Endothelial cell of umbilical vein (primary cell): Measurements from ENCODE around the gene SIGLEC10. TPM values are rescaled to one million over a fixed set of nuclear protein-coding genes. Genes with fewer than 3 reads are reported as not detected.

Source experiments
- BruUV-seq: library from RNA; stranded (reverse); fragments of 400-500 nt; replicated peaks from 2 replicates; lab custom pipeline; 2021; lab: Mats Ljungman, UMichigan
- CTCF ChIA-PET: fragments of 300-600, 350-600 bp; sonication (Branson Sonifier 250); formaldehyde crosslinking; loops from one replicate; lab custom pipeline; 2021; ENCODE audit warnings: antibody characterized with exemption, inconsistent platforms; lab: Charles Lee
- POLR2A ChIA-PET: fragments of 300-600, 350-600 bp; sonication (Branson Sonifier 250); formaldehyde crosslinking; loops from one replicate; lab custom pipeline; 2021; ENCODE audit warnings: antibody characterized with exemption, inconsistent platforms; lab: Charles Lee
- DNase-seq: peaks from one replicate; pipeline ENCODE4 v3.0.0-alpha.2; 2011; ENCODE audit warnings: low read depth, low spot score
- FAIRE-seq: peaks from 2 replicates; lab custom pipeline; 2011; peaks lifted over from hg19 to GRCh38; lab: Jason Lieb, UNC
- H2AFZ ChIP-seq: 2 replicates; pipeline ENCODE4 v1.6.0; 2012; ENCODE audit warnings: low read depth, low read length, control low read depth, inconsistent platforms
- H3K27ac ChIP-seq: 2 replicates; pipeline ENCODE4 v1.5.1; 2011; ENCODE audit warnings: low read depth, mild to moderate bottlenecking, control low read depth, low read length, moderate library complexity; ENCODE audit not compliant: insufficient read depth
- H3K27me3 ChIP-seq, 2 experiments: 2 replicates each; pipeline versions ENCODE4 v1.6.0 to v1.6.1; 2011; ENCODE audit warnings: low read length in 2 of 2, mixed read lengths in 1 of 2; ENCODE audit not compliant: control insufficient read depth in 2 of 2, insufficient read depth in 2 of 2
- H3K36me3 ChIP-seq, 2 experiments: 2 replicates in 1 of 2; 3 replicates in 1 of 2; pipeline ENCODE4 v1.5.1; 2011; ENCODE audit warnings: low read length in 2 of 2, mild to moderate bottlenecking in 1 of 2, moderate library complexity in 1 of 2; ENCODE audit not compliant: control insufficient read depth in 2 of 2, insufficient read depth in 2 of 2; ENCODE audit errors: extremely low read depth in 1 of 2
- H3K4me1 ChIP-seq: 3 replicates; pipeline ENCODE4 v1.5.1; 2011; ENCODE audit warnings: mild to moderate bottlenecking, low read length; ENCODE audit not compliant: control insufficient read depth, insufficient read depth; ENCODE audit errors: extremely low read depth
- H3K4me2 ChIP-seq: 2 replicates; pipeline ENCODE4 v1.6.1; 2011; ENCODE audit warnings: low read length, control low read depth, mixed read lengths; ENCODE audit not compliant: insufficient read depth
- H3K4me3 ChIP-seq, 3 experiments: fragments of 200-600 bp in 1 of 3; sonication (generic), shearing (Covaris generic) in 1 of 3; replicated peaks in 1 of 3; 2 replicates each; pipeline ENCODE4 v1.5.1; 2011 to 2016; ENCODE audit warnings: control low read depth in 3 of 3, low read length in 3 of 3, mild to moderate bottlenecking in 2 of 3, inconsistent platforms in 1 of 3, low read depth in 1 of 3, moderate library complexity in 1 of 3; ENCODE audit not compliant: insufficient read depth in 1 of 3
- H3K79me2 ChIP-seq: 2 replicates; pipeline ENCODE4 v1.6.0; 2012; ENCODE audit warnings: low read length, inconsistent platforms; ENCODE audit not compliant: control insufficient read depth, insufficient read depth
- H3K9ac ChIP-seq: replicated peaks from 2 replicates; pipeline ENCODE3; 2011; ENCODE audit warnings: low read length, control low read depth; ENCODE audit not compliant: insufficient read depth; ENCODE audit errors: extremely low read depth
- H3K9me1 ChIP-seq: replicated peaks from 3 replicates; pipeline ENCODE4 v1.6.0; 2011; ENCODE audit warnings: mild to moderate bottlenecking, low read length; ENCODE audit not compliant: control insufficient read depth, insufficient read depth; ENCODE audit errors: extremely low read depth
- H3K9me3 ChIP-seq: replicated peaks from 2 replicates; pipeline ENCODE4 v1.5.1; 2012; ENCODE audit warnings: low read length, inconsistent platforms; ENCODE audit not compliant: control insufficient read depth, insufficient read depth
- H4K20me1 ChIP-seq: replicated peaks from 2 replicates; pipeline ENCODE3; 2011; ENCODE audit warnings: mild to moderate bottlenecking, low read length; ENCODE audit not compliant: control insufficient read depth, insufficient read depth; ENCODE audit errors: extremely low read depth
- EZH2 ChIP-seq: IDR thresholded peaks from 2 replicates; pipeline ENCODE4 v1.6.1; 2012; ENCODE audit warnings: borderline replicate concordance, low read depth, mild to moderate bottlenecking, moderate library complexity, low read length, inconsistent platforms; ENCODE audit not compliant: severe bottlenecking
- FOS ChIP-seq: IDR thresholded peaks from 2 replicates; pipeline ENCODE4 v1.6.1; 2011; ENCODE audit warnings: mild to moderate bottlenecking, low read length, moderate library complexity, borderline replicate concordance; ENCODE audit not compliant: insufficient read depth
- GATA2 ChIP-seq: IDR thresholded peaks from 2 replicates; pipeline ENCODE4 v1.7.0; 2011; ENCODE audit warnings: low read depth, mild to moderate bottlenecking, moderate library complexity, mixed read lengths, low read length; ENCODE audit not compliant: insufficient read length, insufficient read depth
- JUN ChIP-seq: IDR thresholded peaks from 2 replicates; pipeline ENCODE4 v1.6.1; 2011; ENCODE audit warnings: borderline replicate concordance, low read depth; ENCODE audit not compliant: insufficient read length, insufficient read depth
- MYC ChIP-seq: IDR thresholded peaks from one replicate; pipeline ENCODE4 v1.6.1; 2011; ENCODE audit warnings: mild to moderate bottlenecking, low read depth, low read length
- POLR2A ChIP-seq: IDR thresholded peaks from 2 replicates; pipeline ENCODE4 v1.6.1; 2012; ENCODE audit warnings: low read depth, mild to moderate bottlenecking, control low read depth, low read length
- POLR2AphosphoS5 ChIP-seq: IDR thresholded peaks from 2 replicates; pipeline ENCODE4 v1.6.1; 2012; ENCODE audit warnings: low read depth, mild to moderate bottlenecking, control low read depth, low read length, moderate library complexity; ENCODE audit not compliant: insufficient read depth
- dilution Hi-C: fragments of 300-500 bp; cut with MboI; formaldehyde crosslinking; loops from one replicate; pipeline ENCODE4 v1.15.0; 2019; ENCODE audit warnings: low sequenced_read_pairs; ENCODE audit not compliant: extremely low pct_ligation_motif_present
- intact Hi-C: fragments of 100-400 bp; cut with micrococcal nuclease; formaldehyde crosslinking; loops from one replicate; pipeline ENCODE4 v1.10.0; 2022
- polyA plus RNA-seq, 4 experiments: library from polyadenylated mRNA; depleted of rRNA in 3 of 4; stranded (reverse) in 3 of 4; unstranded in 1 of 4; fragments of >200 nt; gene quantifications; 2 replicates each; pipeline versions ENCODE4 v1.2.1 to v1.2.3, GENCODE V29; 2011 to 2012; ENCODE audit warnings: missing spikeins in 1 of 4
- total RNA-seq: library from RNA; stranded (reverse); gene quantifications from 2 replicates; pipeline ENCODE4 v1.2.3, GENCODE V29; 2021
- TF ChIP-seq, protein P1 (sequence below): IDR thresholded peaks from 2 replicates; pipeline ENCODE4 v1.6.1; 2011; ENCODE audit not compliant: insufficient read depth, insufficient read length
- TF ChIP-seq, protein P2 (sequence below), 2 donors: IDR thresholded peaks; 1 replicate in 1 of 2; 2 replicates in 1 of 2; pipeline ENCODE4 v1.5.1; 2011; ENCODE audit warnings: low read length in 2 of 2, mild to moderate bottlenecking in 2 of 2, moderate library complexity in 2 of 2, control low read depth in 1 of 2, inconsistent platforms in 1 of 2, low read depth in 1 of 2; ENCODE audit not compliant: insufficient read depth in 1 of 2; ENCODE audit errors: extremely low read depth in 1 of 2

SIGLEC10 gene
- total and polyA plus RNA-seq, 2 donors (not counting 3 experiments of a cell fraction or from before 2014, with no cell fraction given), result not detected

GRCh38 chr19:51389143-51389542, 28.3 kb downstream of the SIGLEC10 start:
- Histone ChIP-seq H4K20me1 (no peaks in the 10 kb centered on the region), H3K4me1 (peaks cover 4% of the 10 kb centered on the region), H3K4me2 (no peak overlapping the region), H2AFZ (no peak overlapping the region), H3K36me3 (no peaks in the 10 kb centered on the region), H3K9ac (no peak overlapping the region), H3K9me1 (no peaks in the 10 kb centered on the region), H3K4me3 (no peak overlapping the region), H3K27me3 (no peaks in the 10 kb centered on the region), H3K79me2 (no peaks in the 10 kb centered on the region), H3K27ac (no peak overlapping the region), H3K9me3 (no peaks in the 10 kb centered on the region)
- DNase-seq, result no peak
- no peak for TF ChIP-seq MYC
- no peak for TF ChIP-seq POLR2AphosphoS5
- TF ChIP-seq POLR2A, result no peak
- no peak for TF ChIP-seq GATA2
- TF ChIP-seq FOS, result no peak
- no peak for TF ChIP-seq JUN
- TF ChIP-seq, protein P1, sequence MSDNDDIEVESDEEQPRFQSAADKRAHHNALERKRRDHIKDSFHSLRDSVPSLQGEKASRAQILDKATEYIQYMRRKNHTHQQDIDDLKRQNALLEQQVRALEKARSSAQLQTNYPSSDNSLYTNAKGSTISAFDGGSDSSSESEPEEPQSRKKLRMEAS, result no peak
- TF ChIP-seq, protein P2, sequence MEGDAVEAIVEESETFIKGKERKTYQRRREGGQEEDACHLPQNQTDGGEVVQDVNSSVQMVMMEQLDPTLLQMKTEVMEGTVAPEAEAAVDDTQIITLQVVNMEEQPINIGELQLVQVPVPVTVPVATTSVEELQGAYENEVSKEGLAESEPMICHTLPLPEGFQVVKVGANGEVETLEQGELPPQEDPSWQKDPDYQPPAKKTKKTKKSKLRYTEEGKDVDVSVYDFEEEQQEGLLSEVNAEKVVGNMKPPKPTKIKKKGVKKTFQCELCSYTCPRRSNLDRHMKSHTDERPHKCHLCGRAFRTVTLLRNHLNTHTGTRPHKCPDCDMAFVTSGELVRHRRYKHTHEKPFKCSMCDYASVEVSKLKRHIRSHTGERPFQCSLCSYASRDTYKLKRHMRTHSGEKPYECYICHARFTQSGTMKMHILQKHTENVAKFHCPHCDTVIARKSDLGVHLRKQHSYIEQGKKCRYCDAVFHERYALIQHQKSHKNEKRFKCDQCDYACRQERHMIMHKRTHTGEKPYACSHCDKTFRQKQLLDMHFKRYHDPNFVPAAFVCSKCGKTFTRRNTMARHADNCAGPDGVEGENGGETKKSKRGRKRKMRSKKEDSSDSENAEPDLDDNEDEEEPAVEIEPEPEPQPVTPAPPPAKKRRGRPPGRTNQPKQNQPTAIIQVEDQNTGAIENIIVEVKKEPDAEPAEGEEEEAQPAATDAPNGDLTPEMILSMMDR (IDR thresholded peaks at IDR 0.05; ENCODE audit: extremely low read depth in 1 of 2, insufficient read depth in 1 of 2, low read depth in 1 of 2, low read length in 2 of 2), result no peak
- TF ChIP-seq EZH2, result no peak
- intact Hi-C loops (no loop called here), dilution Hi-C loops (no loop called here)
- FAIRE-seq, result no peak
- BruUV-seq, result no TSS peak
- POLR2A ChIA-PET, result no interaction called here
- CTCF ChIA-PET, result no interaction called here
